Measurements from ENCODE around the gene PDIA3.

PDIA3 gene

DNA sequence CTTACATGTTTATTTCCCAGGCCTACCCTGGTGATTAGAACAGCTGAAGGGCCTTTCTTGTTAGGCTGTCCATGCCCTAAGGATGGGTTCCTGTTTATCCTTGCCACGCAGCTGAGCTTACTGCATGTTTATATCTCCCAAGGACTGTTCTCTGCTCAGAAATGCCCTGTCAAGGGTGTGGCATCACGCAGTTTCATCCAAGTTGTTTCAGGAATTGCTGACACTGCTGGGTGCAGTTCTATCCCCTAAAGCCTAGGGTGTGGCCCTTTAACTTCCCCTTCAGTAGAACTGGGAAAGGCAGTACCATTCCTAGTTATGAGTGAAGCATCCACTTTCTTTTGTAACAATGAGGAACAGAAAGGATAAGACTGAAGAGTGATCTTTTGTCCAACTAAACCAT lies 25.6 kb downstream of the PDIA3 start:
- no peak overlapping the region for H3K4me3 ChIP-seq (replicated peaks; ENCODE audit: insufficient read depth, low read length)
- H3K27me3 ChIP-seq (ENCODE audit: insufficient read depth, poor library complexity, severe bottlenecking), result no peaks in the 10 kb centered on the region
- TF ChIP-seq, protein P1, sequence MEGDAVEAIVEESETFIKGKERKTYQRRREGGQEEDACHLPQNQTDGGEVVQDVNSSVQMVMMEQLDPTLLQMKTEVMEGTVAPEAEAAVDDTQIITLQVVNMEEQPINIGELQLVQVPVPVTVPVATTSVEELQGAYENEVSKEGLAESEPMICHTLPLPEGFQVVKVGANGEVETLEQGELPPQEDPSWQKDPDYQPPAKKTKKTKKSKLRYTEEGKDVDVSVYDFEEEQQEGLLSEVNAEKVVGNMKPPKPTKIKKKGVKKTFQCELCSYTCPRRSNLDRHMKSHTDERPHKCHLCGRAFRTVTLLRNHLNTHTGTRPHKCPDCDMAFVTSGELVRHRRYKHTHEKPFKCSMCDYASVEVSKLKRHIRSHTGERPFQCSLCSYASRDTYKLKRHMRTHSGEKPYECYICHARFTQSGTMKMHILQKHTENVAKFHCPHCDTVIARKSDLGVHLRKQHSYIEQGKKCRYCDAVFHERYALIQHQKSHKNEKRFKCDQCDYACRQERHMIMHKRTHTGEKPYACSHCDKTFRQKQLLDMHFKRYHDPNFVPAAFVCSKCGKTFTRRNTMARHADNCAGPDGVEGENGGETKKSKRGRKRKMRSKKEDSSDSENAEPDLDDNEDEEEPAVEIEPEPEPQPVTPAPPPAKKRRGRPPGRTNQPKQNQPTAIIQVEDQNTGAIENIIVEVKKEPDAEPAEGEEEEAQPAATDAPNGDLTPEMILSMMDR (IDR thresholded peaks at IDR 0.05; ENCODE audit: insufficient read depth, low read length), result no peak
- TF ChIP-seq SPI1 (IDR thresholded peaks at IDR 0.05; ENCODE audit: borderline replicate concordance, low read depth), result no peak
- no peak for TF ChIP-seq GABPA (IDR thresholded peaks at IDR 0.05; ENCODE audit: low read depth)
- TF ChIP-seq POLR2AphosphoS5 (IDR thresholded peaks at IDR 0.05; ENCODE audit: low read depth), result no peak
- TF ChIP-seq, protein P2, sequence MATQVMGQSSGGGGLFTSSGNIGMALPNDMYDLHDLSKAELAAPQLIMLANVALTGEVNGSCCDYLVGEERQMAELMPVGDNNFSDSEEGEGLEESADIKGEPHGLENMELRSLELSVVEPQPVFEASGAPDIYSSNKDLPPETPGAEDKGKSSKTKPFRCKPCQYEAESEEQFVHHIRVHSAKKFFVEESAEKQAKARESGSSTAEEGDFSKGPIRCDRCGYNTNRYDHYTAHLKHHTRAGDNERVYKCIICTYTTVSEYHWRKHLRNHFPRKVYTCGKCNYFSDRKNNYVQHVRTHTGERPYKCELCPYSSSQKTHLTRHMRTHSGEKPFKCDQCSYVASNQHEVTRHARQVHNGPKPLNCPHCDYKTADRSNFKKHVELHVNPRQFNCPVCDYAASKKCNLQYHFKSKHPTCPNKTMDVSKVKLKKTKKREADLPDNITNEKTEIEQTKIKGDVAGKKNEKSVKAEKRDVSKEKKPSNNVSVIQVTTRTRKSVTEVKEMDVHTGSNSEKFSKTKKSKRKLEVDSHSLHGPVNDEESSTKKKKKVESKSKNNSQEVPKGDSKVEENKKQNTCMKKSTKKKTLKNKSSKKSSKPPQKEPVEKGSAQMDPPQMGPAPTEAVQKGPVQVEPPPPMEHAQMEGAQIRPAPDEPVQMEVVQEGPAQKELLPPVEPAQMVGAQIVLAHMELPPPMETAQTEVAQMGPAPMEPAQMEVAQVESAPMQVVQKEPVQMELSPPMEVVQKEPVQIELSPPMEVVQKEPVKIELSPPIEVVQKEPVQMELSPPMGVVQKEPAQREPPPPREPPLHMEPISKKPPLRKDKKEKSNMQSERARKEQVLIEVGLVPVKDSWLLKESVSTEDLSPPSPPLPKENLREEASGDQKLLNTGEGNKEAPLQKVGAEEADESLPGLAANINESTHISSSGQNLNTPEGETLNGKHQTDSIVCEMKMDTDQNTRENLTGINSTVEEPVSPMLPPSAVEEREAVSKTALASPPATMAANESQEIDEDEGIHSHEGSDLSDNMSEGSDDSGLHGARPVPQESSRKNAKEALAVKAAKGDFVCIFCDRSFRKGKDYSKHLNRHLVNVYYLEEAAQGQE (IDR thresholded peaks at IDR 0.05; ENCODE audit: insufficient replicate concordance, low read depth), result no peak
- H3K27ac ChIP-seq (replicated peaks), result no peak overlapping the region
- no peak for DNase-seq (ENCODE audit: low read depth in 1 of 2, low spot score in 1 of 2)

DNA sequence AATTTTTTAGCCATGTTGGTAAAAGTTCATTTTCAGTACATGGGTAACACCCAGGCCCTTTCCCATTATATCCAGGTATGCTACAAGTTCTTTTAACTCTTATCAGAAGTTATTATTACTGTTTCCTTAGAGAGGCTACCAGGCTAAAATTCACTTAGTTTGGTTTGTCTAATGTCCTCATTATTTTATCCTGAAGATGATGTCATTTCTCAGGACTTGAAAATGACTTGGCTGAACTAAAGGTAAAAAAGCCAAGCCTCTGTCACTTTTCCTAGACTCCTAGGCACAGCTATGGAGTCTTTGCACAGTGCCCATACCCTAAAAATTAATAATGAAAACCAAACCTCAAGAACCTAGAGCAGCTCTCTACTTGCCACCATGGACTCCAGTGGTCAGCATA lies 26.4 kb downstream of the PDIA3 start:
- DNase-seq (ENCODE audit: low read depth in 1 of 2, low spot score in 1 of 2), result no peak
- no peak overlapping the region for H3K27ac ChIP-seq (replicated peaks)
- no peak overlapping the region for H3K4me3 ChIP-seq (replicated peaks; ENCODE audit: insufficient read depth, low read length)
- TF ChIP-seq, protein P2 (IDR thresholded peaks at IDR 0.05; ENCODE audit: insufficient replicate concordance, low read depth), result no peak
- no peak for TF ChIP-seq GABPA (IDR thresholded peaks at IDR 0.05; ENCODE audit: low read depth)
- no peak for TF ChIP-seq POLR2AphosphoS5 (IDR thresholded peaks at IDR 0.05; ENCODE audit: low read depth)
- no peak for TF ChIP-seq SPI1 (IDR thresholded peaks at IDR 0.05; ENCODE audit: borderline replicate concordance, low read depth)
- no peaks in the 10 kb centered on the region for H3K27me3 ChIP-seq (ENCODE audit: insufficient read depth, poor library complexity, severe bottlenecking)

DNA sequence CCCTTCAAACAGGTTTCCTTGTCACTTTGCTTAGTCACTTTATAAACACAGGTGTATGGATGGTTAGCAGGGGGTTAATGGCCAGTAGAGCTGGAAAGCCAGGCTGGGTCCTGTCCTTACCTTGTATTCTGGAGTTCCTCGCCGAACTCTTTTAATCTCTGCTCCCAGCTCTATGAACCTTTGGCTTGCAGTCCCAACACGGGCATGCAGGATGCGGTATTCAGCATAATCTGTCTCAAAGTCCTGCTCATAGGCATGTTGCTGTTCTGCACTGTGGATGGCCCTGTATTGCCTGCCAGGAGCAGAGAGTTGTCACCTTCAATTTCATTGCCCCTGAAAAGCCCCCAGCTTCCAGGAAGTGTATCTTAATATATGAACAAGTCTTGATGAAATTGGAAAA lies 27.8 kb downstream of the PDIA3 start:
- Histone ChIP-seq H3K4me3 (replicated peaks; ENCODE audit: insufficient read depth, low read length) (no peak overlapping the region), H3K27ac (replicated peaks) (no peak overlapping the region), H3K27me3 (ENCODE audit: insufficient read depth, poor library complexity, severe bottlenecking) (no peaks in the 10 kb centered on the region)
- DNase-seq (ENCODE audit: low read depth in 1 of 2, low spot score in 1 of 2), result no peak
- TF ChIP-seq SPI1 (IDR thresholded peaks at IDR 0.05; ENCODE audit: borderline replicate concordance, low read depth) (no peak), GABPA (IDR thresholded peaks at IDR 0.05; ENCODE audit: low read depth) (no peak), POLR2AphosphoS5 (IDR thresholded peaks at IDR 0.05; ENCODE audit: low read depth) (no peak)
- TF ChIP-seq, protein P1 (IDR thresholded peaks at IDR 0.05; ENCODE audit: insufficient read depth, low read length), result no peak
- TF ChIP-seq, protein P2 (IDR thresholded peaks at IDR 0.05; ENCODE audit: insufficient replicate concordance, low read depth), result no peak

Data from HL-60 (cell line).